ENCODE data around the gene SHLD2.
"Not testable (repeated sequence)": the region's sequence is repeated elsewhere in the genome, so short reads cannot be mapped to it uniquely, and the experiment has no call there.

SHLD2 gene

GRCh38 chr10:87059401-87059800 lies 35.6 kb upstream of the SHLD2 start:
- H3K4me3 ChIP-seq (replicated peaks; ENCODE audit: low read depth, low read length): no peak overlapping the region
- DNase-seq (ENCODE audit: extremely low read depth, low read depth): no peak
- TF ChIP-seq, protein P1, sequence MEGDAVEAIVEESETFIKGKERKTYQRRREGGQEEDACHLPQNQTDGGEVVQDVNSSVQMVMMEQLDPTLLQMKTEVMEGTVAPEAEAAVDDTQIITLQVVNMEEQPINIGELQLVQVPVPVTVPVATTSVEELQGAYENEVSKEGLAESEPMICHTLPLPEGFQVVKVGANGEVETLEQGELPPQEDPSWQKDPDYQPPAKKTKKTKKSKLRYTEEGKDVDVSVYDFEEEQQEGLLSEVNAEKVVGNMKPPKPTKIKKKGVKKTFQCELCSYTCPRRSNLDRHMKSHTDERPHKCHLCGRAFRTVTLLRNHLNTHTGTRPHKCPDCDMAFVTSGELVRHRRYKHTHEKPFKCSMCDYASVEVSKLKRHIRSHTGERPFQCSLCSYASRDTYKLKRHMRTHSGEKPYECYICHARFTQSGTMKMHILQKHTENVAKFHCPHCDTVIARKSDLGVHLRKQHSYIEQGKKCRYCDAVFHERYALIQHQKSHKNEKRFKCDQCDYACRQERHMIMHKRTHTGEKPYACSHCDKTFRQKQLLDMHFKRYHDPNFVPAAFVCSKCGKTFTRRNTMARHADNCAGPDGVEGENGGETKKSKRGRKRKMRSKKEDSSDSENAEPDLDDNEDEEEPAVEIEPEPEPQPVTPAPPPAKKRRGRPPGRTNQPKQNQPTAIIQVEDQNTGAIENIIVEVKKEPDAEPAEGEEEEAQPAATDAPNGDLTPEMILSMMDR (IDR thresholded peaks at IDR 0.05; ENCODE audit: low read depth, low read length, missing control alignments): no peak

- TF ChIP-seq, protein P1 (IDR thresholded peaks at IDR 0.05; ENCODE audit: low read depth, low read length, missing control alignments): no peak
- DNase-seq (ENCODE audit: extremely low read depth, low read depth): no peak
- H3K4me3 ChIP-seq (replicated peaks; ENCODE audit: low read depth, low read length): no peak overlapping the region
These were observed 34.6 kb upstream of the SHLD2 start for GRCh38 chr10:87060280-87060928.

DNA sequence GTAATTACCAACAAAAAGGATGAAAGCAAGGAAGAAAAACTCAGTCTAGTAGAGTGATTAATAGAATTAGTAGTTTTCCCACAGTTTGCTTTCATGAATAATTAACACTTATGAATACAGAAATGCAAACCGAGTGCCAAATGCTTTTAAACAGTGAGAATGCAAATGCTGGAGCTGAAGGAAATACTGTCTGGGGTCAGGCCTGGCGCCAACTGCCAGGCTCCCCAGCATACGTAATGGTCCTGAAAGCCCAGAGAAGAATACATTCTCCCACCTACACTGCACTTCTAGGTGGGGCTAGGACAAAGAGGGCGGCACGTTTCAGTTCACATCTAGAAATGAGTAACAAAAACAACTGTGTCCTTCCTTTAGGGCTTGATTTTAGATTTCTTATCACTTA lies 30.4 kb upstream of the SHLD2 start:
- no peak overlapping the region for H3K4me3 ChIP-seq (replicated peaks; ENCODE audit: low read depth, low read length)
- DNase-seq (ENCODE audit: extremely low read depth, low read depth): no peak
- TF ChIP-seq, protein P1 (IDR thresholded peaks at IDR 0.05; ENCODE audit: low read depth, low read length, missing control alignments): no peak

GRCh38 chr10:87066178-87066577 lies 28.8 kb upstream of the SHLD2 start:
- TF ChIP-seq, protein P1 (IDR thresholded peaks at IDR 0.05; ENCODE audit: low read depth, low read length, missing control alignments): no peak
- no peak overlapping the region for H3K4me3 ChIP-seq (replicated peaks; ENCODE audit: low read depth, low read length)
- no peak for DNase-seq (ENCODE audit: extremely low read depth, low read depth)

DNA sequence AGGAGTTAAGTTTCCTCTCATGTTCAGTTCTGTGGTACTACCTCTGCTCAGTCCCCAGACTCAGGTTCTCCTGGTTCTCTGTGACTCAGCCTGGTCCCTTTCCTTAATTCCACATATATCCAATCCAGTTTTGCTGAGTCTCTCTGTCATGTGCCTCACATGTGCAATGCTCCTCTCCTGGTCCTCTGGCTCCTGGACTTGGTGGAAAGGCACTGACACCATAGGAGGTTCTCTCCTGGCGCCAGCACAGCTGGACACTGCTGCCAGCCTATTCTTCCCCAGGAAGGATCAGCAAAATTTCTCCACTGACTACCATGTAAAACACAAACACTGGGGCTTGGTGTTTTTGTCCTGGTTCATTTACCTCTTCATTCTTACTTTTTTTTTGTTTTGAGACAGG lies 28.1 kb upstream of the SHLD2 start:
- no peak for DNase-seq (ENCODE audit: extremely low read depth, low read depth)
- TF ChIP-seq, protein P1 (IDR thresholded peaks at IDR 0.05; ENCODE audit: low read depth, low read length, missing control alignments): no peak
- H3K4me3 ChIP-seq (replicated peaks; ENCODE audit: low read depth, low read length): no peak overlapping the region

DNA sequence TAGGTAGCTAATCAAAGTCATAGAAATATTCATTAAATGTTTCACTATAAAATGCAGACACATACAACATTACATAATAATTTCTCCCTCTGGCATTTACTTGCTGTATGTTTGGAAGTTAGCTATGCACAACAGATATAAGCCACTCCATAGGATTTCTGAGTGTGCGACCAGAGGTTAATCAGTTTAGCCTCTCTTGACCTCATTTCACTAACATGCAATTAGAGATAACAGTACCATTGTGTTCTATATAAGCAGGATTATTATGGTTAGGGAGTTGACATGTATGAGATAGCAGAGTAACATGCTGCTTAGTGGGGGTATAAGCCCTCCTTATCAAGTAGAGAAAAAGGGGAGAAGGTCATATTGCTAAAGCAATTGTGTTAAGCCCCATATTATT lies 26.7 kb upstream of the SHLD2 start:
- TF ChIP-seq, protein P1 (IDR thresholded peaks at IDR 0.05; ENCODE audit: low read depth, low read length, missing control alignments): no peak
- H3K4me3 ChIP-seq (replicated peaks; ENCODE audit: low read depth, low read length): no peak overlapping the region
- no peak for DNase-seq (ENCODE audit: extremely low read depth, low read depth)

DNA sequence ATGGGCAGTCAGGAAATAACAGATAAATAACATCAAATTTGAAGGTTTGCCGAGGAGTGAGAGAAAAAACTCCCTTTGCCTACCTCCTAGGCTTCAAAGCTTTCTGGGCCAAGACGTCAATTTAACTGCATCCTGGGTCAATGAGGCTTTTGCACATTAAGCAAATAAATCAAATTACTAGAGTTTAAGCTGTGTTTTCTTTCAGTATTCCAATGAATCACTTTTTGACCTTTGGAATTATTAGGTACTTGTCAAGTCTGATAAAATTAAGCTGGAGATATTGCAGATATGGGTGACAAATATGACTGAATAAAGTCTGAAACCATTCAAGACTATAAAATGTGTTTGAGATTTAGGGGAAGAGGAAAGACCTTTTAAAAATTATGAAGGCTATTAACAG lies 22.6 kb upstream of the SHLD2 start:
- TF ChIP-seq, protein P1 (IDR thresholded peaks at IDR 0.05; ENCODE audit: low read depth, low read length, missing control alignments): no peak
- no peak for DNase-seq (ENCODE audit: extremely low read depth, low read depth)
- H3K4me3 ChIP-seq (replicated peaks; ENCODE audit: low read depth, low read length): no peak overlapping the region

DNA sequence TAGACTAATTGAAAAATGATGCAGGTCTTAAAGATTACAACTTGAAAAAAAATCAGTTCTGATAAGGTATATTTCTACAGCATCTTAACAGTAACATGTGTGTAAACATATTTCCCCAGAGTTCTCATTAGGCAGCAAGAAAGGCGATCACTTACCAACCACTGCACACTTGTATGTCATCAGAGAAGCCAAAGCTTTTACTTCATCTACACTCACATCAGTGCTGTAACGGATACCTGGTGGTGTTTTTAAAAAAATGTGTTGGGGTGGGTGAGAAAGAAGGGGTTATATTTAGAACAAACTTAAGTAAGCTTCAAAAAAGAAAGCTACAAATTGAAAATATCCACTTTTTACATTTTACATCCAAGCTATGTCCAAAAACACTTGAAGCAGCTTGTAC lies 18.6 kb upstream of the SHLD2 start:
- not testable (repeated sequence) for H3K4me3 ChIP-seq (replicated peaks; ENCODE audit: low read depth, low read length); DNase-seq (ENCODE audit: extremely low read depth, low read depth)
